DOHH2 (cell line): ENCODE measurements around the gene KDM6A.

Experiments used
- H3F3A ChIP-seq: fragments of 200-600 bp; sonication (generic), shearing (Covaris generic); 2 replicates; pipeline ENCODE4 v1.6.0; 2016; ENCODE audit warnings: antibody characterized with exemption, mild to moderate bottlenecking; ENCODE audit not compliant: control insufficient read depth, insufficient read depth
- H3K27ac ChIP-seq: fragments of 200-600 bp; sonication (generic); 2 replicates; pipeline ENCODE4 v1.5.1; 2014; ENCODE audit warnings: low read depth, mild to moderate bottlenecking, low read length, moderate library complexity
- H3K27me3 ChIP-seq: fragments of 200-600 bp; sonication (generic); 2 replicates; pipeline ENCODE4 v1.6.1; 2014; ENCODE audit warnings: mild to moderate bottlenecking, low read length, mixed read lengths; ENCODE audit not compliant: control insufficient read depth
- H3K36me3 ChIP-seq: fragments of 200-600 bp; sonication (generic); 2 replicates; pipeline ENCODE4 v1.6.1; 2014; ENCODE audit warnings: mild to moderate bottlenecking, low read length, moderate library complexity, mixed read lengths; ENCODE audit not compliant: control insufficient read depth
- H3K4me1 ChIP-seq: fragments of 200-600 bp; sonication (generic); 2 replicates; pipeline ENCODE4 v1.6.1; 2014; ENCODE audit warnings: mild to moderate bottlenecking, low read length, mixed read lengths; ENCODE audit not compliant: control insufficient read depth
- H3K4me2 ChIP-seq: fragments of 200-600 bp; sonication (generic); 2 replicates; pipeline ENCODE4 v1.6.0; 2014; ENCODE audit warnings: mild to moderate bottlenecking, low read length, moderate library complexity
- H3K4me3 ChIP-seq: fragments of 200-600 bp; sonication (generic); 2 replicates; pipeline ENCODE4 v1.5.1; 2014; ENCODE audit warnings: mild to moderate bottlenecking, low read length, mixed read lengths
- H3K79me2 ChIP-seq: fragments of 200-600 bp; sonication (generic); 2 replicates; pipeline ENCODE4 v1.6.1; 2014; ENCODE audit warnings: mild to moderate bottlenecking, low read length, mixed read lengths; ENCODE audit not compliant: control insufficient read depth
- H3K9me2 ChIP-seq: fragments of 200-600 bp; sonication (generic); replicated peaks from 2 replicates; pipeline ENCODE4 v1.6.1; 2014; ENCODE audit warnings: mild to moderate bottlenecking, low read length, mixed read lengths; ENCODE audit not compliant: control insufficient read depth
- H3K9me3 ChIP-seq: fragments of 200-600 bp; sonication (generic); 2 replicates; pipeline ENCODE4 v1.6.1; 2014; ENCODE audit warnings: antibody characterized with exemption, low read length, mixed read lengths; ENCODE audit not compliant: control insufficient read depth, insufficient read depth
- H4K20me1 ChIP-seq: fragments of 200-600 bp; sonication (generic); 2 replicates; pipeline ENCODE4 v1.6.0; 2014; ENCODE audit warnings: low read depth, mild to moderate bottlenecking, antibody characterized with exemption, low read length, moderate library complexity; ENCODE audit not compliant: control insufficient read depth, insufficient read depth
- CTCF ChIP-seq: fragments of 200-600 bp; sonication (generic); IDR thresholded peaks from one replicate; pipeline ENCODE4 v1.5.1; 2014; ENCODE audit warnings: antibody characterized with exemption, mild to moderate bottlenecking, low read depth, low read length; ENCODE audit not compliant: poor library complexity, severe bottlenecking
- EZH2phosphoT487 ChIP-seq: fragments of 200-600 bp; sonication (generic); IDR thresholded peaks from 2 replicates; pipeline ENCODE4 v1.6.1; 2017; ENCODE audit warnings: borderline replicate concordance, mild to moderate bottlenecking, antibody characterized with exemption, low read length, moderate library complexity, mixed read lengths

The KDM6A gene

GRCh38 chrX:44978976-44979375, 106.0 kb downstream of the KDM6A start:
- no peaks in the 10 kb centered on the region for H3K9me3 ChIP-seq
- TF ChIP-seq EZH2phosphoT487 (no peak), CTCF (no peak)
- no peaks in the 10 kb centered on the region for H3K4me1 ChIP-seq
- no peak overlapping the region for H3K4me3 ChIP-seq
- H3K36me3 ChIP-seq = peaks cover 8% of the 10 kb centered on the region
- peaks cover 64% of the 10 kb centered on the region for H3K79me2 ChIP-seq
- no peaks in the 10 kb centered on the region for H3K27me3 ChIP-seq
- H4K20me1 ChIP-seq = no peaks in the 10 kb centered on the region
- no peaks in the 10 kb centered on the region for H3F3A ChIP-seq
- no peak overlapping the region for H3K27ac ChIP-seq
- no peak overlapping the region for H3K4me2 ChIP-seq
- H3K9me2 ChIP-seq = no peaks in the 10 kb centered on the region

GRCh38 chrX:44980403-44980802, 107.4 kb downstream of the KDM6A start:
- H3K4me2 ChIP-seq = no peak overlapping the region
- H3K36me3 ChIP-seq = no peaks in the 10 kb centered on the region; the same call in 1 of the 2 replicates
- no peaks in the 10 kb centered on the region for H3K9me3 ChIP-seq
- no peak overlapping the region for H3K27ac ChIP-seq
- H3K4me1 ChIP-seq = no peaks in the 10 kb centered on the region
- no peaks in the 10 kb centered on the region for H3K27me3 ChIP-seq
- no peaks in the 10 kb centered on the region for H3K9me2 ChIP-seq
- no peak overlapping the region for H3K4me3 ChIP-seq
- H3K79me2 ChIP-seq = peaks cover 52% of the 10 kb centered on the region
- no peaks in the 10 kb centered on the region for H4K20me1 ChIP-seq
- H3F3A ChIP-seq = no peaks in the 10 kb centered on the region
- no peak for TF ChIP-seq EZH2phosphoT487

GRCh38 chrX:44980883-44981282, 107.9 kb downstream of the KDM6A start:
- Histone ChIP-seq H3K79me2 (peaks cover 47% of the 10 kb centered on the region), H3K4me3 (no peak overlapping the region), H3K27ac (no peak overlapping the region), H4K20me1 (no peaks in the 10 kb centered on the region), H3K4me1 (no peaks in the 10 kb centered on the region), H3F3A (no peaks in the 10 kb centered on the region), H3K27me3 (no peaks in the 10 kb centered on the region), H3K36me3 (no peaks in the 10 kb centered on the region; the same call in 1 of the 2 replicates), H3K9me2 (no peaks in the 10 kb centered on the region), H3K9me3 (no peaks in the 10 kb centered on the region), H3K4me2 (no peak overlapping the region)
- no peak for TF ChIP-seq EZH2phosphoT487
- TF ChIP-seq CTCF = no peak

- no peak overlapping the region for H3K4me2 ChIP-seq
- H3K27ac ChIP-seq = no peak overlapping the region
- H4K20me1 ChIP-seq = no peaks in the 10 kb centered on the region
- H3K27me3 ChIP-seq = no peaks in the 10 kb centered on the region
- no peaks in the 10 kb centered on the region for H3F3A ChIP-seq
- H3K9me2 ChIP-seq = no peaks in the 10 kb centered on the region
- peaks cover 9% of the 10 kb centered on the region for H3K79me2 ChIP-seq
- H3K9me3 ChIP-seq = no peaks in the 10 kb centered on the region
- no peak overlapping the region for H3K4me3 ChIP-seq
- TF ChIP-seq EZH2phosphoT487 (no peak), CTCF (no peak)
- no peaks in the 10 kb centered on the region for H3K36me3 ChIP-seq
- no peaks in the 10 kb centered on the region for H3K4me1 ChIP-seq
These were observed 117.2 kb downstream of the KDM6A start for GRCh38 chrX:44989995-44990770.
